AG09309 (cell line): ENCODE results near the gene RAD51B.

ENCODE experiments used
- DNase-seq: peaks from one replicate; pipeline ENCODE4 v3.0.0-alpha.2; 2010; ENCODE audit warnings: low read depth
- H3K4me3 ChIP-seq: 2 replicates; pipeline ENCODE4 v1.5.1; 2011; ENCODE audit warnings: mild to moderate bottlenecking, low read depth, low read length, moderate library complexity; ENCODE audit not compliant: control insufficient read depth
- TF ChIP-seq, protein P1 (sequence below): IDR thresholded peaks from 2 replicates; pipeline ENCODE4 v1.5.1; 2011; ENCODE audit warnings: mild to moderate bottlenecking, low read depth, low read length, inconsistent platforms; ENCODE audit not compliant: insufficient read depth, control insufficient read depth; ENCODE audit errors: missing control alignments

The RAD51B gene

DNA sequence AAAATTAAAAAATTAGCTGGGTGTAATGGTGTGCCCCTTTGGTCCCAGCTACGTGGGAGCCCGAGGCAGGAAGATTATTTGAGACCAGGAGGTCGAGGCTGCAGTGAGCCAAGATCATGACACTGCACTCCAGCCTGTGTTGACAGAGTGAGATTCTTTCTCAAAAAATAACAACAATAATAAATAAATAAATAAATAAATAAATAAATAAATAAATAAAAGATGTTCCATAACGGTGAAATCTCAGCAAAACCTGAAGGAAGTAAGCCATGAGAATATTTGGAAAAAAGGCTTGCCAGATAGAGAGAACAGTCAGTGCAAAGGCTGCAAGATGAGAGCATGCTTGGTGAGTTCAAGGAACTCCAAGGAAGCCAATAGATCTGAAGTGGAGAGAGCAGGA lies 176.7 kb downstream of the RAD51B start:
- H3K4me3 ChIP-seq, result no peak overlapping the region
- DNase-seq, result no peak
- TF ChIP-seq, protein P1, sequence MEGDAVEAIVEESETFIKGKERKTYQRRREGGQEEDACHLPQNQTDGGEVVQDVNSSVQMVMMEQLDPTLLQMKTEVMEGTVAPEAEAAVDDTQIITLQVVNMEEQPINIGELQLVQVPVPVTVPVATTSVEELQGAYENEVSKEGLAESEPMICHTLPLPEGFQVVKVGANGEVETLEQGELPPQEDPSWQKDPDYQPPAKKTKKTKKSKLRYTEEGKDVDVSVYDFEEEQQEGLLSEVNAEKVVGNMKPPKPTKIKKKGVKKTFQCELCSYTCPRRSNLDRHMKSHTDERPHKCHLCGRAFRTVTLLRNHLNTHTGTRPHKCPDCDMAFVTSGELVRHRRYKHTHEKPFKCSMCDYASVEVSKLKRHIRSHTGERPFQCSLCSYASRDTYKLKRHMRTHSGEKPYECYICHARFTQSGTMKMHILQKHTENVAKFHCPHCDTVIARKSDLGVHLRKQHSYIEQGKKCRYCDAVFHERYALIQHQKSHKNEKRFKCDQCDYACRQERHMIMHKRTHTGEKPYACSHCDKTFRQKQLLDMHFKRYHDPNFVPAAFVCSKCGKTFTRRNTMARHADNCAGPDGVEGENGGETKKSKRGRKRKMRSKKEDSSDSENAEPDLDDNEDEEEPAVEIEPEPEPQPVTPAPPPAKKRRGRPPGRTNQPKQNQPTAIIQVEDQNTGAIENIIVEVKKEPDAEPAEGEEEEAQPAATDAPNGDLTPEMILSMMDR, result no peak

DNA sequence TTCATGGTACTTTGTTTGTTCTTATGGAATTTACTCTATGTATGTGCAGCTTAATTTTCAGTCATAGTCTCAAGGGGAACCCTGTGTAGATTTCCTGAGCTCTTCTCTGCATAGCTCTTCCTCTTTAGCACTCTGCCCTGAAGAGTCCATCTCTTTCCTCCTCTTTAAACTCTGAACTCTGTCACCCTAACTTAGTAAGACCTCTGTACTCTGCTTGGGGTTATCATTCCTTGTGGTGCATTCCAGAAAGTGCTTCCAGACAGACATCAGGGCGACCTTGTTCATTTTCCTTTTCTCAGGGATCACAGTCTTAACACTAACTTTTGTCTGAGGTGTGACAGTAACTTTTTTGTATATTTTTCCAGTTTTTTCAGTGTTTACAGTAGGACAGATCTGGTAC lies 179.3 kb downstream of the RAD51B start:
- TF ChIP-seq, protein P1, result no peak
- H3K4me3 ChIP-seq, result no peak overlapping the region
- no peak for DNase-seq

DNA sequence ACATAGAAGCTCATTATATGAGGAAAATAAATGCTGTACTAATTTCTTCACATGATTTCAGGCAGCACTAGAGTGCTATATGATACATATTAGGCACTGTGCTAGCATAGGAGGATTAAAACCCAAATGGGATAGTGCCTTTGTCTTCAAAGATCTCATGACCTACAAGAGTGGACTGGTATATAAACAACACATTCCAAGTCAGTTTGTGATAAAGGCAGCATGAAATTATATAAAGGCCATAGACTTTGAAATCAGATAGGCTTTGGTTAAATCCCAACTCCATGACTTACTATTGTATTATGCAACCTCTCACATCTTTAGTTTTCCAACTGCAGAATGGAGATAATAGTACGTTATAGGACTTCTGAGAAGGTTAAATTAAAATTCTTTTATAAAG lies 179.7 kb downstream of the RAD51B start:
- H3K4me3 ChIP-seq, result no peak overlapping the region
- TF ChIP-seq, protein P1, result no peak
- no peak for DNase-seq

DNA sequence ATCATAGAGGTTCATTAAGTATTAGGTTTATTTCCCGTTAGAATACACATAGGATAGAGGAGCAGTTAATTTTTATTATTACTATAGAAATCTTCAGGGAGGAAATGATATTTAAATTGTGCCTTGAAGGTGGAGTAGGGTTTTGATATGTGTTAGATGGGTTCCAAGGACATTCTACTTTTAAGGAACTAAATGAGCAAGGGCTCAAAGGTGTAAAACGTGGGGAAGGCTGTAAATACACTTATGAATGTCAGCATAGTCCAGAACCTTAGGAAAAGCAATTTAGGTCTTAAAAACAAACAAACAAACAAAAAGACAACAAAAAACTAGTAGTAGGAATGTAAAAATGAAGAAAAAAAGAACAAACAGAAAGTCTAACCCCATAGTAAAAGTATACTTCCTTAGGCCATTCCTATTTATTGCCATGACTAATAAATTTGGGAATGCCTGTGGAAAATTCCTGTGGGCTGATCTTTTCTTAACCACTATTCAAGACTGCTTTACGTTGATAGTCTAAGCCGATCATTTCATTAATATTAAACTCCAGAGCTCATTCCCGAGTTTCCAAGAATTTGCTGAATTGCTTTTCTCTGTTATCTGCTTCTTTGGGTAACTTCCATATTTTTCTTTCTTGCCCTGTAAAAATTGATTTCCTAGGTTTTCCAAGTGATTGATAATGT lies 180.3 kb downstream of the RAD51B start:
- H3K4me3 ChIP-seq, result no peak overlapping the region
- DNase-seq, result no peak
- TF ChIP-seq, protein P1, result no peak

DNA sequence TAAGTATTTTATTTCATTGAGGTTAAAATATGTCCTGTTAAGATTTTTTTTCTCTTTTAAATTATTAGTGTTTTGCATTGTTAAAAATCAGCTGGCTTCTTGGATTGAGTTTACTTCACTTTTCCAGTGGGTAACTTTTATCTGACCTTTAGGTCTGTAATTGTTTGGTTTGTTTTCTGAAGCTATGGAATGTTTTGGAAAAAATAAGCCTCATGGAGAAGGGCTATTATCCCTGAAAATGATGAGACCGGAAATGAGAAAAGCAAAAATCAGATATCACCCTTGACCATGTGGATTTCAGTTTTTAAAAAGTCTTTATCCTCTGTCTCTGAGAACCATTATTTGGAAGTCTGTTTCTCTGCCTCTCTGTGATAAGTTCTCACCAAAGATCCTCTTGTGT lies 180.9 kb downstream of the RAD51B start:
- no peak overlapping the region for H3K4me3 ChIP-seq
- TF ChIP-seq, protein P1, result no peak
- DNase-seq, result no peak

DNA sequence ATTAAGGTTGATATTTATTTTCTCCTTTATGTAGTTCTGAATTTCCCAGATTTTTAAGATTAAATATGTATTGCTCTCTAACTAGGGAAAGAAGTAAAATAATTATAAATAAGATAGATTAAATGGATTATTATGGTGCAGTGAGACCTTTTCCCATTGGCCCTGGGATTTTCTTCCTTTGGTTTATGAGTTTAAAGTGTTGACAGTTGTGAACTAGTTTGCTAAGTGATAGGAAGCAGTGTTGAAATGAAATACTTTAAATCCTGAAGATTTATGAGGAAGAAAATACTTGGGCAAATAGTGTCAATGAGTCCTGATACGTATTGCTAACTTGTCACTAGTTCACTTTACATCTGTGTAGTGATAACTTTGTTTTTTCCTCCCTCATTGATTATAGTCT lies 188.9 kb downstream of the RAD51B start:
- DNase-seq, result no peak
- no peak overlapping the region for H3K4me3 ChIP-seq
- TF ChIP-seq, protein P1, result no peak
